ENCODE measurements around the gene PTPRG. TPM values are rescaled to one million over a fixed set of nuclear protein-coding genes. Genes with fewer than 3 reads are reported as not detected.

PTPRG gene
- total and polyA plus RNA-seq, 2 donors (not counting 3 experiments of a cell fraction or from before 2014, with no cell fraction given), result 8.9 to 39.1 TPM

- CTCF ChIA-PET, result interaction anchor here (1.0 to 2.2 kb wide), 4 partner anchors 13 to 231 kb away, joined by 3 to 10 read pairs (median 6); no protein-coding TSS in a partner anchor
- no peak overlapping the region for H2AFZ ChIP-seq (ENCODE audit: low read depth, low read length)
- no peak for TF ChIP-seq MAX (IDR thresholded peaks at IDR 0.05; ENCODE audit: insufficient read depth, insufficient read length)
- no peaks in the 10 kb centered on the region for H3K4me1 ChIP-seq (ENCODE audit: control insufficient read depth, extremely low read depth, insufficient read depth, low read length)
- no peaks in the 10 kb centered on the region for H3K9me1 ChIP-seq (replicated peaks; ENCODE audit: control insufficient read depth, extremely low read depth, insufficient read depth, low read length)
- H3K27ac ChIP-seq (ENCODE audit: insufficient read depth, low read depth, low read length), result no peak overlapping the region
- no peaks in the 10 kb centered on the region for H4K20me1 ChIP-seq (replicated peaks; ENCODE audit: control insufficient read depth, extremely low read depth, insufficient read depth, low read length)
- no peak for FAIRE-seq
- POLR2A ChIA-PET, result no interaction called here
- no peak overlapping the region for H3K4me3 ChIP-seq (replicated peaks in 1 of 3; ENCODE audit: insufficient read depth in 1 of 3, low read depth in 1 of 3, low read length in 3 of 3)
- intact Hi-C loops (cut with micrococcal nuclease) (loop anchor here (10.0 kb wide), 1 partner anchor 895 kb away; no protein-coding TSS in a partner anchor), dilution Hi-C loops (cut with MboI; ENCODE audit: extremely low pct_ligation_motif_present, low sequenced_read_pairs) (no loop called here)
- BruUV-seq (replicated peaks), result no TSS peak
- H3K4me2 ChIP-seq (ENCODE audit: insufficient read depth, low read length), result no peak overlapping the region
- H3K9me3 ChIP-seq (replicated peaks; ENCODE audit: control insufficient read depth, insufficient read depth, low read length), result no peaks in the 10 kb centered on the region
- H3K79me2 ChIP-seq (ENCODE audit: control insufficient read depth, insufficient read depth, low read length), result no peaks in the 10 kb centered on the region
- no peak for DNase-seq (ENCODE audit: low read depth, low spot score)
- no peaks in the 10 kb centered on the region for H3K36me3 ChIP-seq (ENCODE audit: control insufficient read depth in 2 of 2, extremely low read depth in 1 of 2, insufficient read depth in 2 of 2, low read length in 2 of 2)
- no peaks in the 10 kb centered on the region for H3K27me3 ChIP-seq (ENCODE audit: control insufficient read depth in 2 of 2, insufficient read depth in 2 of 2, low read length in 2 of 2)
- no peak overlapping the region for H3K9ac ChIP-seq (replicated peaks; ENCODE audit: extremely low read depth, insufficient read depth, low read length)
Observed at GRCh38 chr3:62329971-62330370, 768.6 kb downstream of the PTPRG start.

GRCh38 chr3:62332017-62332416 is 770.6 kb downstream of the PTPRG start:
- Histone ChIP-seq H3K4me1 (ENCODE audit: control insufficient read depth, extremely low read depth, insufficient read depth, low read length) (no peaks in the 10 kb centered on the region), H4K20me1 (replicated peaks; ENCODE audit: control insufficient read depth, extremely low read depth, insufficient read depth, low read length) (no peaks in the 10 kb centered on the region), H3K27ac (ENCODE audit: insufficient read depth, low read depth, low read length) (no peak overlapping the region), H2AFZ (ENCODE audit: low read depth, low read length) (no peak overlapping the region), H3K4me3 (replicated peaks in 1 of 3; ENCODE audit: insufficient read depth in 1 of 3, low read depth in 1 of 3, low read length in 3 of 3) (no peak overlapping the region), H3K36me3 (ENCODE audit: control insufficient read depth in 2 of 2, extremely low read depth in 1 of 2, insufficient read depth in 2 of 2, low read length in 2 of 2) (no peaks in the 10 kb centered on the region), H3K9me1 (replicated peaks; ENCODE audit: control insufficient read depth, extremely low read depth, insufficient read depth, low read length) (no peaks in the 10 kb centered on the region), H3K27me3 (ENCODE audit: control insufficient read depth in 2 of 2, insufficient read depth in 2 of 2, low read length in 2 of 2) (no peaks in the 10 kb centered on the region), H3K9ac (replicated peaks; ENCODE audit: extremely low read depth, insufficient read depth, low read length) (no peak overlapping the region), H3K9me3 (replicated peaks; ENCODE audit: control insufficient read depth, insufficient read depth, low read length) (no peaks in the 10 kb centered on the region), H3K4me2 (ENCODE audit: insufficient read depth, low read length) (no peak overlapping the region), H3K79me2 (ENCODE audit: control insufficient read depth, insufficient read depth, low read length) (no peaks in the 10 kb centered on the region)
- ChIA-PET CTCF (interaction anchor here (0.6 to 1.4 kb wide), 12 partner anchors 9 to 900 kb away, joined by 3 to 23 read pairs (median 4); no protein-coding TSS in a partner anchor), POLR2A (no interaction called here)
- no TSS peak for BruUV-seq (replicated peaks)
- no peak for FAIRE-seq
- dilution Hi-C loops (cut with MboI; ENCODE audit: extremely low pct_ligation_motif_present, low sequenced_read_pairs) (no loop called here), intact Hi-C loops (cut with micrococcal nuclease) (loop anchor here (1.0 to 10.0 kb wide), 2 partner anchors 226 to 893 kb away; no protein-coding TSS in a partner anchor)
- TF ChIP-seq JUN (IDR thresholded peaks at IDR 0.05; ENCODE audit: borderline replicate concordance, insufficient read depth, insufficient read length, low read depth) (no peak), EZH2 (IDR thresholded peaks at IDR 0.05; ENCODE audit: borderline replicate concordance, low read depth, low read length, severe bottlenecking) (no peak), FOS (IDR thresholded peaks at IDR 0.05; ENCODE audit: borderline replicate concordance, insufficient read depth, low read length) (no peak), MYC (IDR thresholded peaks at IDR 0.05; ENCODE audit: low read depth, low read length) (no peak), POLR2AphosphoS5 (IDR thresholded peaks at IDR 0.05; ENCODE audit: insufficient read depth, low read depth, low read length) (no peak), POLR2A (IDR thresholded peaks at IDR 0.05; ENCODE audit: low read depth, low read length) (no peak), GATA2 (IDR thresholded peaks at IDR 0.05; ENCODE audit: insufficient read depth, insufficient read length, low read depth, low read length) (no peak), CTCF (IDR thresholded peaks at IDR 0.05; ENCODE audit: extremely low read depth in 1 of 2, insufficient read depth in 1 of 2, low read depth in 1 of 2, low read length in 2 of 2) (no peak), MAX (IDR thresholded peaks at IDR 0.05; ENCODE audit: insufficient read depth, insufficient read length) (no peak)
- DNase-seq (ENCODE audit: low read depth, low spot score), result no peak
